ENCODE results near the gene FAM135A. TPM values are rescaled to one million over a fixed set of nuclear protein-coding genes. Genes with fewer than 3 reads are reported as not detected.

Gene FAM135A
- total and polyA plus RNA-seq, 9 of the 15 experiments (the other 6 are each of a cell fraction or from before 2014, with no cell fraction given), result 7.4 to 32.9 (median 19.2) TPM

- TF ChIP-seq, protein P1, sequence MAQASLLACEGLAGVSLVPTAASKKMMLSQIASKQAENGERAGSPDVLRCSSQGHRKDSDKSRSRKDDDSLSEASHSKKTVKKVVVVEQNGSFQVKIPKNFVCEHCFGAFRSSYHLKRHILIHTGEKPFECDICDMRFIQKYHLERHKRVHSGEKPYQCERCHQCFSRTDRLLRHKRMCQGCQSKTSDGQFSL (CRISPR knock-in tag; IDR thresholded peaks at IDR 0.05), result peak; percentile 59; the same call in 1 of the 2 replicates
- TF ChIP-seq, protein P1 (tag; IDR thresholded peaks at IDR 0.05), result no peak
- TF ChIP-seq ZNF407 (IDR thresholded peaks at IDR 0.05; ENCODE audit: low read depth), result no peak
- TF ChIP-seq FOSL1 (tag; conservative IDR thresholded peaks at IDR 0.05), result peak; percentile 82
- peak; percentile 81 for TF ChIP-seq ZFX (CRISPR knock-in tag; IDR thresholded peaks at IDR 0.05)
- TF ChIP-seq, protein P2, sequence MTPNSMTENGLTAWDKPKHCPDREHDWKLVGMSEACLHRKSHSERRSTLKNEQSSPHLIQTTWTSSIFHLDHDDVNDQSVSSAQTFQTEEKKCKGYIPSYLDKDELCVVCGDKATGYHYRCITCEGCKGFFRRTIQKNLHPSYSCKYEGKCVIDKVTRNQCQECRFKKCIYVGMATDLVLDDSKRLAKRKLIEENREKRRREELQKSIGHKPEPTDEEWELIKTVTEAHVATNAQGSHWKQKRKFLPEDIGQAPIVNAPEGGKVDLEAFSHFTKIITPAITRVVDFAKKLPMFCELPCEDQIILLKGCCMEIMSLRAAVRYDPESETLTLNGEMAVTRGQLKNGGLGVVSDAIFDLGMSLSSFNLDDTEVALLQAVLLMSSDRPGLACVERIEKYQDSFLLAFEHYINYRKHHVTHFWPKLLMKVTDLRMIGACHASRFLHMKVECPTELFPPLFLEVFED (CRISPR knock-in tag; conservative IDR thresholded peaks at IDR 0.05), result 0 out of 2 replicates have a peak, but pooled peaks have one; percentile 46
- TF ChIP-seq, protein P3, sequence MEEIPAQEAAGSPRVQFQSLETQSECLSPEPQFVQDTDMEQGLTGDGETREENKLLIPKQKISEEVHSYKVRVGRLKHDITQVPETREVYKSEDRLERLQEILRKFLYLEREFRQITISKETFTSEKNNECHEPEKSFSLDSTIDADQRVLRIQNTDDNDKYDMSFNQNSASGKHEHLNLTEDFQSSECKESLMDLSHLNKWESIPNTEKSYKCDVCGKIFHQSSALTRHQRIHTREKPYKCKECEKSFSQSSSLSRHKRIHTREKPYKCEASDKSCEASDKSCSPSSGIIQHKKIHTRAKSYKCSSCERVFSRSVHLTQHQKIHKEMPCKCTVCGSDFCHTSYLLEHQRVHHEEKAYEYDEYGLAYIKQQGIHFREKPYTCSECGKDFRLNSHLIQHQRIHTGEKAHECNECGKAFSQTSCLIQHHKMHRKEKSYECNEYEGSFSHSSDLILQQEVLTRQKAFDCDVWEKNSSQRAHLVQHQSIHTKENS (CRISPR knock-in tag; IDR thresholded peaks at IDR 0.05), result no peak
- TF ChIP-seq, protein P4, sequence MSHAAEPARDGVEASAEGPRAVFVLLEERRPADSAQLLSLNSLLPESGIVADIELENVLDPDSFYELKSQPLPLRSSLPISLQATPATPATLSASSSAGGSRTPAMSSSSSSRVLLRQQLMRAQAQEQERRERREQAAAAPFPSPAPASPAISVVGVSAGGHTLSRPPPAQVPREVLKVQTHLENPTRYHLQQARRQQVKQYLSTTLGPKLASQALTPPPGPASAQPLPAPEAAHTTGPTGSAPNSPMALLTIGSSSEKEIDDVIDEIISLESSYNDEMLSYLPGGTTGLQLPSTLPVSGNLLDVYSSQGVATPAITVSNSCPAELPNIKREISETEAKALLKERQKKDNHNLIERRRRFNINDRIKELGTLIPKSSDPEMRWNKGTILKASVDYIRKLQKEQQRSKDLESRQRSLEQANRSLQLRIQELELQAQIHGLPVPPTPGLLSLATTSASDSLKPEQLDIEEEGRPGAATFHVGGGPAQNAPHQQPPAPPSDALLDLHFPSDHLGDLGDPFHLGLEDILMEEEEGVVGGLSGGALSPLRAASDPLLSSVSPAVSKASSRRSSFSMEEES (CRISPR knock-in tag; IDR thresholded peaks at IDR 0.05), result no peak
- 0 out of 2 replicates have a peak, but pooled peaks have one; percentile 45 for TF ChIP-seq ILF3 (IDR thresholded peaks at IDR 0.05; ENCODE audit: borderline replicate concordance)
These were observed 18.6 kb upstream of the FAM135A start (continued) for GRCh38 chr6:70394518-70395300.
